ES-I3 (cell line): ENCODE measurements around the gene COG8.
"Not testable (repeated sequence)": the region's sequence is repeated elsewhere in the genome, so short reads cannot be mapped to it uniquely, and the experiment has no call there.

Experiments
- H3K36me3 ChIP-seq: 2 replicates; pipeline ENCODE4 v1.6.1; 2013; ENCODE audit warnings: mild to moderate bottlenecking, low read length, control low read depth, moderate library complexity; ENCODE audit not compliant: insufficient read depth
- H3K4me1 ChIP-seq: 2 replicates; pipeline ENCODE4 v1.6.1; 2013; ENCODE audit warnings: mild to moderate bottlenecking, control low read depth, low read length; ENCODE audit not compliant: insufficient read depth
- H3K9ac ChIP-seq: 2 replicates; pipeline ENCODE4 v1.6.1; 2013; ENCODE audit warnings: low read depth, mild to moderate bottlenecking, low read length, moderate library complexity
- H3K9me3 ChIP-seq: 2 replicates; pipeline ENCODE4 v1.6.1; 2013; ENCODE audit warnings: mild to moderate bottlenecking, low read length, moderate library complexity; ENCODE audit not compliant: control insufficient read depth, insufficient read depth

Gene COG8

DNA sequence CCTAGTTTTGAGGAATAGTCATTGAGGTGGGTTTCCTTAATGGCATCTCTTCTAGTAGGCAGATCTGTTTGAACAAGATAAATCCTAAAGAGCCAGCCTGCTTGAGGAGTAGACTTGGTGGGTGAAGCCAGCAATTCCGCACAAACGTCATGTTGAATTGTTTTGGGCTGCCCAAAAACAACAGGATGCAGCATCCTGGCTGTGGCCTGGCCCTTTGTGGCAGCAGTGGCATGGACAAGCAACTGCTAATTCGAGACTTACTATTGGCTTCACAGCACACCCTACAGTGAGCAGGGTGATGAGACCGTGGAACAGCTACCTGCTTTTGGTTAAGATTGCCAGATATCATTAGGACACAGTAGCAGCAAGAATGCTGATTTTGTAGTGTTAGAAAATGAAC lies 37.5 kb downstream of the COG8 start:
- Histone ChIP-seq H3K9ac (no peak overlapping the region), H3K9me3 (no peaks in the 10 kb centered on the region), H3K4me1 (no peaks in the 10 kb centered on the region), H3K36me3 (no peaks in the 10 kb centered on the region; the same call in 1 of the 2 replicates)

DNA sequence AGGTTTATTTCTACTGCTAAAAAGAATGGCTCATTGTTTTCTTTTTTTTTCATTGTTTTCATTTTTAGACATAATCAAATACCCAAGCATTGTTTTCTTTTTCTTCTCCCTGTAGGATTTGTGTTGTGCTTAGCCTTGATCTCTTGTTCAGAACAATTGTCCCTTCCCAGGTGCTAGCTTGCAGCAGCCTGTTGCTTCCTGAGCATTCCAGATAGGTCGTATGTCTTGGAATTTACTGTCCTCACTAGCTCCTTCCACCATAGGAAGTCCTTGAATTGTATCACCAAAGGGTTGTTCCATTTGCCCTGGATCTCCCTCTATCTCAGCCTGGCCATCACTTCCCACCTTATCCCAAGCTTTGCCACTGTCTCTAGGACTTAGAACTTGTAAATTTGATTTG lies 38.2 kb downstream of the COG8 start:
- Histone ChIP-seq H3K4me1 (no peaks in the 10 kb centered on the region), H3K9ac (no peak overlapping the region), H3K36me3 (no peaks in the 10 kb centered on the region; the same call in 1 of the 2 replicates), H3K9me3 (no peaks in the 10 kb centered on the region)

DNA sequence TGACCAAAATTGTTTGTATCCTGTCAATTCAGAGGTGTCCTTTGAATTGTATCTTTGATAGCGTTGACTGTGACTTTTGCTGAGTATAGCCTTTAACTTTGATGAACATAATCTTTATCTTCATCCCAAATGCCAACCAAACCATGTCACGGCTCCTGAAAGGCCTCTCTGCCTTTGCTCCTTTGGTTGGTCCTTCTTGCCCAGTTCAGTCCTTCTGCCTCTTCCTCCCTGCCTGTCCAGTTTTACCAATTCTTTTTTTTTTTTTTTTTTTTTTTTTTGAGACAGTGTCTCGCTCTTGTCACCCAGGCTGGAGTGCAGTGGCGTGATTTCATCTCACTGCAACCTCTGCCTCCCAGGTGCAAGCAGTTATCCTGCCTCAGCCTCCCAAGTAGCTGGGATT lies 41.1 kb downstream of the COG8 start:
- no peaks in the 10 kb centered on the region for H3K4me1 ChIP-seq
- H3K9ac ChIP-seq: no peak overlapping the region
- no peaks in the 10 kb centered on the region; the same call in 1 of the 2 replicates for H3K36me3 ChIP-seq
- no peaks in the 10 kb centered on the region for H3K9me3 ChIP-seq

DNA sequence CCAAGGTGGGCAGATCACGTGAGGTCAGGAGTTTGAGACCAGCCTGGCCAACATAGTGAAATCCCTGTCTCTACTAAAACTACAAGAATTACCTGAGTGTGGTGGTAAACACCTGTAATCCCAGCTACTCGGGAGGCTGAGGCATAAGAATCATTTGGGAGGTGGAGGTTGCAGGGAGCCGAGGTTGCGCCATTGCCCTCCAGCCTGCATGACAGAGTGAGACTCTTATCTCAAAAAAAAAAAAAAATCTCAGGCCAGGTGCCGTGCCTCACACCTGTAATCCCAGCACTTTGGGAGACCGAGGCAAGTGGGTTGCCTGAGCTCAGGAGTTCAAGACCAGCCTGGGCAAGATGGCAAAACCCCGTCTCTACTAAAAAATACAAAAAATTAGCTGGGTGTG lies 42.6 kb downstream of the COG8 start:
- H3K9ac ChIP-seq, H3K4me1 ChIP-seq, H3K9me3 ChIP-seq, H3K36me3 ChIP-seq: not testable (repeated sequence)

DNA sequence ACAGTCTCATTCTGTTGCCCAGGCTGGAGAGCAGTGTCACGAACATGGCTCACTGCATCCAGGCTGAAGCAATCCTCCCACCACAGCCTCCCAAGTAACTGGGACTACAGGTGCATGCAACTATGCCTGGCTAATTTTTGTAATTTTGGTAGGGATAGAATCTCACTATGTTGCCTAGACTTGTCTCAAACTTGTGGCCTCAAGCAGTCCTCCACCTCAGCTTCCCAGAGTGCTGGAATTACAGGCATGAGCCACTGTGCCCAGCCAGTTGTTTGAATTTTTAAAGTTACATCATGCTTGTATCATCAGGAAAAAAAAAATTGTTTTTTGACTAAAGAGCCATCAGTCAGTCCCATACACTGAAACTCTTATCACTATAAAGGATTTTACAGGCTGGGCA lies 45.3 kb downstream of the COG8 start:
- H3K9me3 ChIP-seq: no peaks in the 10 kb centered on the region
- H3K4me1 ChIP-seq: no peaks in the 10 kb centered on the region
- H3K9ac ChIP-seq: no peak overlapping the region
- no peaks in the 10 kb centered on the region for H3K36me3 ChIP-seq

DNA sequence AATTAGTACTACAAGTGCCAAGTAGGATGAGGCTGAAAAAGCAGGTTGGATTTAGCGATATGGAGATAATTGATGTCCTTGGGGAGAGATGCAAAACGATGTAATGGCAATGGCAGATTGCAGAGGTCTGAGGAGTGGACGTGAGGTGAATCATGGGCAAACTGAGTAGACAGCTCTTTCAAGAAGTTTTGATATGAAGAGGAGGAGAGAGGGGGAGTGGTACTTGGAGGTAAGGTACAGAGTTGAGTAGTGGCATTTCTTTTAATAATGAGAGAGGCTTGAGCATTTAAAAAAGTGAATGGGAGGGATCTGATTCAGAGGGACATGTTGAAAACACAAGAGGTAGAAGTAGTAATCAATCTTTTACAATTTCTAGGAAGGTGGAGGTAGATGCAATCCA lies 46.0 kb downstream of the COG8 start:
- Histone ChIP-seq H3K36me3 (no peaks in the 10 kb centered on the region), H3K9me3 (no peaks in the 10 kb centered on the region), H3K4me1 (no peaks in the 10 kb centered on the region), H3K9ac (no peak overlapping the region)

DNA sequence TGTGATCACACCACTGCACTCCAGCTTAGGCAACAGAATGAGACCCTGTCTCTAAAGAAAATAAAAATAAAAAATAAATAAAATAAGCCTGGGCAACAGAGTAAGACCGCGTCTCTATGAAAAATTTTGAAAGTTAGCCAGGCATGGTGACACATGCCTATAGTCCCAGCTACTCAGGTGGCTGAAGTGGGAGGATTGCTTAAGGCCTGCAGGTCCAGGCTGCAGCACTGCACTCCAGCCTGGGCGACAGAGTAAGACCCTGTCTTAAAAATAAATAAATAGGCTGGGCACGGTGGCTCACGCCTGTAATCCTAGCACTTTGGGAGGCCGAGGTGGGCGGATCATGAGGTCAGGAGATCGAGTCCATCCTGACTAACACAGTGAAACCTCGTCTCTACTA lies 47.7 kb downstream of the COG8 start:
- H3K9ac ChIP-seq, H3K36me3 ChIP-seq, H3K9me3 ChIP-seq, H3K4me1 ChIP-seq: not testable (repeated sequence)

DNA sequence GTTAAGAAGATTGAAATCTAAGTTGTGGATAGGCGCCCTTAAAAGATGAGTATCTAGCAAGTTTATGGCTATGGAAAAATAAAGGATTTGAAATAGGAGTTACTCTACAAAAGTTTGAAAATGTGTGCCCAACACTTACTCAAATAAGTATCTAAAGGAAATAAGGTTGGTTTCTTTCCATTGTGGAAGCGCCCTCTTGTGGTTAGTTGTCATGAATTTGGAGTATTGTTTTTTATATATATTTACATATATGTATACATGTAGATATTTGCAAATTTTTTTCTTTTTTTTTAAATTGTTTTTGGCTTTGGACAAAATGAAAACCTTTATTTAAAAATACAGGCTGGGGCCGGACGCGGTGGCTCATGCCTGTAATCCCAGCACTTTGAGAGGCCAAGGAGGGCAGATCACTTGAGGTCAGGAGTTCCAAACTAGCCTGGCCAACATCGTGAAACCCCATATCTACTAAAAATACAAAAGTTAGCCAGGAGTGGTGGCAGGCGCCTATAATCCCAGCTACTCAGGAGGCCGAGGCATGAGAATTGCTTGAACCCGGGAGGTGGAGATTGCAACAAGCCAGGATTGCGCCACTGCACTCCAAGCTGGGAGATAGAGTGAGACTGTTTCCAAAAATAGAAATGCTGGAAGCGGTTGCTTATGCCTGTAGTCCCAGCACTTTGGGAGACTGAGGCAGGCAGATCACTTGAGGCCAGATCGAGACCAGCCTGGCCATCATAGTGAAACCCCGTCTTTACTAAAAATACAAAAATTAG lies 52.2 kb downstream of the COG8 start:
- H3K4me1 ChIP-seq: no peaks in the 10 kb centered on the region
- no peak overlapping the region for H3K9ac ChIP-seq
- no peaks in the 10 kb centered on the region; the same call in 1 of the 2 replicates for H3K36me3 ChIP-seq
- no peaks in the 10 kb centered on the region for H3K9me3 ChIP-seq

DNA sequence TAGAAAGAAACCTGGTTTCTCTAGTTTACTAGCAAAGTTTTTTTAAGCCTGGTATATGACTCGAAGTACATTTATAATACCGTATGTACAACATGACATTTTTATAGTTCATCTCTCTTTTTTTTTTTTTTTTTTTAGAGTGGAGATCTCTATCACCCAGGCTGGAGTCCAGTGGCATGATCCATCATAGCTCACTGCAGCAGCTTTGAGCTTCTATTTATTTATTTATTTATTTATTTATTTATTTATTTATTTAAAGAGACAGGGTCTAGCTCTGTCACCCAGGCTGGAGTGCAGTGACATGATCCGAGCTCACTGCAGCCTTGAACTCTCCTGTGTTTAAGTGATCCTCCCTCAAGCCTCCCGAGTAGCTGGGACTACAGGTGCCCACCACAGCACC lies 54.1 kb downstream of the COG8 start:
- Histone ChIP-seq H3K36me3 (no peaks in the 10 kb centered on the region; the same call in 1 of the 2 replicates), H3K9me3 (no peaks in the 10 kb centered on the region), H3K4me1 (no peaks in the 10 kb centered on the region), H3K9ac (no peak overlapping the region)

DNA sequence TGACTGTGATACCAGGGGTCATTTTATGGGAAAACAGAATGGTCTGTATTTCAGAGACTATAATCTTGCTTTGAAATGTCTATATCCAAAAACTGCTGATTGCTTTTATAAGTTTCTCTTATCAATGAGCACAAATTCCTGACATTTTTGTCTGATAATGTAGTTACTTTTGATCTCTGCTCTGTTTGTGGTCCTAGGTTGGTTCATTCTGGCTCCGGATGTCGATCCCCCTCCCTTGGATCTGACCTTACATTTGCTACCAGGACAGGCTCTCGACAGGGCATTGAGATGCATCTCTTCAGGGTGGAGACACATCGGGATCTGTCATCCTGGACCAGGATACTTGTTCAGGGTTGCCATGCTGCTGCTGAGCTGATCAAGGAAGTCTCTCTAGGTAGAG lies 55.5 kb downstream of the COG8 start:
- Histone ChIP-seq H3K9me3 (no peaks in the 10 kb centered on the region), H3K36me3 (no peaks in the 10 kb centered on the region; the same call in 1 of the 2 replicates), H3K4me1 (no peaks in the 10 kb centered on the region), H3K9ac (no peak overlapping the region)

DNA sequence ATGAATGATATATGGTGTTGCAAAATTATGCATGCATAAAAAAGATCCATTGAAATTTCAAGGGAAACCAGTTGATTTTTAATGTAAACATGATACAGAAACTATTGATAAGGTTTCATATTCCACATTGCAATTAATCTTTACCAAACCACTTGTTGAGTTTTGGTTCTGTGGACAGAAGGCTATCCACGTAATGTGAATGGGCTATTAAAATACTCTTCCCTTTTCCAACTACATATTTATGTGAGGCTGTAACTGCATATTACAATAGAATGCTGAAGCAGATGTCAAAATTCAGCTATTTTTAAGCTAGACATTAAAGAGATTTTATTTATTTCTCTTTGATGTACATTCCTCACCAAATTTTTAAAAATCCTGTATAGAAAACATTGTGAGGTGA lies 62.0 kb downstream of the COG8 start:
- no peak overlapping the region for H3K9ac ChIP-seq
- no peaks in the 10 kb centered on the region for H3K4me1 ChIP-seq
- peaks cover 2% of the 10 kb centered on the region; the same call in 1 of the 2 replicates for H3K36me3 ChIP-seq
- no peaks in the 10 kb centered on the region for H3K9me3 ChIP-seq
